Urothelium cell line (cell line): Measurements from ENCODE around the gene KLRF2.
A peak's percentile ranks its signal among the peaks of the same experiment; 100 is the strongest.

Source experiments
- DNase-seq: peaks from one replicate; pipeline ENCODE4 v3.0.0; 2011; ENCODE audit warnings: low spot score, mixed read lengths
- FAIRE-seq: peaks from 2 replicates; lab custom pipeline; 2011; peaks lifted over from hg19 to GRCh38; lab: Jason Lieb, UNC

KLRF2 gene

GRCh38 chr12:9933958-9934357, 52.7 kb downstream of the KLRF2 start:
- FAIRE-seq = no peak

GRCh38 chr12:9935026-9935425, 53.7 kb downstream of the KLRF2 start:
- FAIRE-seq (peak; percentile 79), DNase-seq (no peak)

More at GRCh38 chr12:9933958-9934357, 52.7 kb downstream of the KLRF2 start:
- DNase-seq = no peak

- DNase-seq (no peak), FAIRE-seq (no peak)
These were observed 55.3 kb downstream of the KLRF2 start for GRCh38 chr12:9936591-9936990.

GRCh38 chr12:9940375-9940774, 59.1 kb downstream of the KLRF2 start:
- no peak for DNase-seq
- no peak for FAIRE-seq

GRCh38 chr12:9941838-9942237, 60.5 kb downstream of the KLRF2 start:
- FAIRE-seq (peak; percentile 17), DNase-seq (no peak)

GRCh38 chr12:9943240-9943639, 62.0 kb downstream of the KLRF2 start:
- peak; percentile 60 for DNase-seq
- FAIRE-seq = peak; percentile 94

- DNase-seq (no peak), FAIRE-seq (no peak)
These were observed 63.1 kb downstream of the KLRF2 start for GRCh38 chr12:9944391-9944790.
